Mammary epithelial cell (primary cell): ENCODE results near the gene SH3PXD2B.

Experiments
- EZH2 ChIP-seq: IDR thresholded peaks from 2 replicates; pipeline ENCODE4 v1.6.1; 2012; ENCODE audit warnings: low read length, inconsistent platforms, borderline replicate concordance
- TF ChIP-seq, protein P1 (sequence below), 2 donors: IDR thresholded peaks in 1 of 2; conservative IDR thresholded peaks in 1 of 2; 2 replicates each; pipeline ENCODE4 v1.5.1; 2011 to 2012; ENCODE audit warnings: inconsistent platforms in 2 of 2, low read length in 2 of 2, mild to moderate bottlenecking in 2 of 2, control low read depth in 1 of 2, low read depth in 1 of 2; ENCODE audit not compliant: insufficient read depth in 1 of 2; ENCODE audit errors: extremely low read depth in 1 of 2

DNA sequence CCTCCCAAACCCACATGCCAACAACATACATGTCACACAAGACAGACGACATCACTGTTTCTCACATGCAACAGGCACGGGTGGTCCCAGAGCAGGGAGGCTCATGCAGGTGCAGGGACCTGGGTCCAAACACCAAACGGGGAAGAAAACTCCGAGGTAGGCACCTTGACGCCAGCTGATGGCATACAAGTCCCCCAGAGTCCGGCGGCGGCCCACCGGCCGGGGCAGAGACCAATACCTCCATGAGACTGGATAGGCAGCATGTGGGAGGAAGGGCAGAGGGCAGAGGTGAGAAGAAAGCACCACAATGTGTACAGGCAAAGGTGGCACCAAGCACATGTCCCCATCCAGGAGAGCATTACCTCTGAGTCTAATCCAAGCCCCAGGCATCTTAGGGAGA, 97.8 kb downstream of the SH3PXD2B start:
- TF ChIP-seq, protein P1, sequence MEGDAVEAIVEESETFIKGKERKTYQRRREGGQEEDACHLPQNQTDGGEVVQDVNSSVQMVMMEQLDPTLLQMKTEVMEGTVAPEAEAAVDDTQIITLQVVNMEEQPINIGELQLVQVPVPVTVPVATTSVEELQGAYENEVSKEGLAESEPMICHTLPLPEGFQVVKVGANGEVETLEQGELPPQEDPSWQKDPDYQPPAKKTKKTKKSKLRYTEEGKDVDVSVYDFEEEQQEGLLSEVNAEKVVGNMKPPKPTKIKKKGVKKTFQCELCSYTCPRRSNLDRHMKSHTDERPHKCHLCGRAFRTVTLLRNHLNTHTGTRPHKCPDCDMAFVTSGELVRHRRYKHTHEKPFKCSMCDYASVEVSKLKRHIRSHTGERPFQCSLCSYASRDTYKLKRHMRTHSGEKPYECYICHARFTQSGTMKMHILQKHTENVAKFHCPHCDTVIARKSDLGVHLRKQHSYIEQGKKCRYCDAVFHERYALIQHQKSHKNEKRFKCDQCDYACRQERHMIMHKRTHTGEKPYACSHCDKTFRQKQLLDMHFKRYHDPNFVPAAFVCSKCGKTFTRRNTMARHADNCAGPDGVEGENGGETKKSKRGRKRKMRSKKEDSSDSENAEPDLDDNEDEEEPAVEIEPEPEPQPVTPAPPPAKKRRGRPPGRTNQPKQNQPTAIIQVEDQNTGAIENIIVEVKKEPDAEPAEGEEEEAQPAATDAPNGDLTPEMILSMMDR (conservative IDR thresholded peaks at IDR 0.05 in 1 of 2, IDR thresholded peaks at IDR 0.05 in 1 of 2; ENCODE audit: extremely low read depth in 1 of 2, insufficient read depth in 1 of 2, low read depth in 1 of 2, low read length in 2 of 2): no peak
- TF ChIP-seq EZH2: no peak
